HCT116 (cell line): ENCODE data around the gene TCF15. TPM values are rescaled to one million over a fixed set of nuclear protein-coding genes. Genes with fewer than 3 reads are reported as not detected.
"Not testable (repeated sequence)": the region's sequence is repeated elsewhere in the genome, so short reads cannot be mapped to it uniquely, and the experiment has no call there.

Source experiments
- ATAC-seq: fragments of 200-7000 bp; cut with Tn5 transposase; 2 replicates; pipeline ENCODE4 v1.9.1; 2020; ENCODE audit warnings: mild to moderate bottlenecking, moderate library complexity
- BruUV-seq: library from RNA; stranded (reverse); fragments of 400-500 nt; replicated peaks from 2 replicates; lab custom pipeline; 2021; lab: Mats Ljungman, UMichigan
- CTCF ChIA-PET: fragments of 300-600 bp; sonication (Branson Sonifier 250); formaldehyde crosslinking; loops from one replicate; lab custom pipeline; 2021; ENCODE audit warnings: antibody characterized with exemption; lab: Charles Lee
- POLR2A ChIA-PET: fragments of 300-600, 350-600 bp; sonication (Branson Sonifier 250); formaldehyde crosslinking; loops from one replicate; lab custom pipeline; 2021; ENCODE audit warnings: antibody characterized with exemption; lab: Charles Lee
- RAD21 ChIA-PET, 2 experiments: fragments of 300-600 bp; sonication (Branson Sonifier 250); formaldehyde crosslinking; loops; one replicate each; lab custom pipeline; 2023; ENCODE audit warnings: low total read pairs in 2 of 2; ENCODE audit not compliant: uncharacterized antibody in 2 of 2, unreplicated experiment in 2 of 2, low non-redundant PET in 1 of 2; lab: Charles Lee
- DNase-seq: peaks from one replicate; pipeline ENCODE4 v3.0.0-alpha.2; 2010; ENCODE audit warnings: low read depth, low spot score
- H2AFZ ChIP-seq: fragments of 200-600 bp; shearing (Covaris generic), sonication (generic); 2 replicates; pipeline ENCODE4 v1.6.1; 2017; ENCODE audit warnings: low read depth, mixed run types, mixed read lengths, antibody characterized with exemption, low read length; ENCODE audit not compliant: poor library complexity, severe bottlenecking
- H3K27ac ChIP-seq: 2 replicates; pipeline ENCODE4 v1.5.1; 2012; ENCODE audit warnings: low read depth, low read length
- H3K27me3 ChIP-seq: fragments of 200-600 bp; sonication (generic); 2 replicates; pipeline ENCODE4 v1.6.1; 2016; ENCODE audit warnings: mixed run types, low read length, mixed read lengths; ENCODE audit not compliant: insufficient read depth
- H3K36me3 ChIP-seq, 2 experiments: fragments of 200-500 bp in 1 of 2; fragments of 200-600 bp in 1 of 2; sonication (Bioruptor generic) in 1 of 2; sonication (generic) in 1 of 2; 2 replicates each; pipeline versions ENCODE4 v1.5.1 to v1.6.1; 2014 to 2016; ENCODE audit warnings: low read length in 2 of 2, inconsistent platforms in 1 of 2, mixed read lengths in 1 of 2, mixed run types in 1 of 2; ENCODE audit not compliant: insufficient read depth in 2 of 2, control insufficient read depth in 1 of 2
- H3K4me1 ChIP-seq, 2 experiments: fragments of 200-600 bp in 1 of 2; sonication (generic) in 1 of 2; 2 replicates each; pipeline versions ENCODE4 v1.5.1 to v1.6.1; 2012 to 2017; ENCODE audit warnings: low read length in 2 of 2, inconsistent platforms in 1 of 2, mild to moderate bottlenecking in 1 of 2, mixed read lengths in 1 of 2, mixed run types in 1 of 2, moderate library complexity in 1 of 2; ENCODE audit not compliant: insufficient read depth in 2 of 2, control insufficient read depth in 1 of 2
- H3K4me2 ChIP-seq: fragments of 200-600 bp; sonication (generic); 2 replicates; pipeline ENCODE4 v1.6.1; 2017; ENCODE audit warnings: mixed run types, low read length, mixed read lengths
- H3K4me3 ChIP-seq, 2 experiments: fragments of 200-600 bp in 1 of 2; sonication (generic) in 1 of 2; replicated peaks in 1 of 2; 2 replicates each; pipeline ENCODE4 v1.5.1; 2011 to 2016; ENCODE audit warnings: low read length in 2 of 2, control low read depth in 1 of 2, low read depth in 1 of 2, mild to moderate bottlenecking in 1 of 2, mixed read lengths in 1 of 2, mixed run types in 1 of 2
- H3K79me2 ChIP-seq: fragments of 200-600 bp; sonication (generic); 2 replicates; pipeline ENCODE4 v1.6.1; 2017; ENCODE audit warnings: mild to moderate bottlenecking, mixed run types, low read length, moderate library complexity, mixed read lengths; ENCODE audit not compliant: insufficient read depth
- H3K9ac ChIP-seq: fragments of 200-600 bp; sonication (generic); 2 replicates; pipeline ENCODE4 v1.6.1; 2016; ENCODE audit warnings: low read length, mixed read lengths
- H3K9me2 ChIP-seq: fragments of 200-600 bp; sonication (generic), shearing (Covaris generic); 2 replicates; pipeline ENCODE4 v1.6.1; 2017; ENCODE audit warnings: mixed run types, mild to moderate bottlenecking, moderate library complexity; ENCODE audit not compliant: insufficient read depth
- H3K9me3 ChIP-seq, 2 experiments: fragments of 200-500 bp in 1 of 2; fragments of 200-600 bp in 1 of 2; sonication (Bioruptor generic) in 1 of 2; sonication (generic) in 1 of 2; 2 replicates each; pipeline ENCODE4 v1.6.1; 2014 to 2017; ENCODE audit warnings: low read length in 2 of 2, mixed read lengths in 2 of 2, inconsistent platforms in 1 of 2, low read depth in 1 of 2, mild to moderate bottlenecking in 1 of 2, mixed run types in 1 of 2, moderate library complexity in 1 of 2; ENCODE audit not compliant: control insufficient read depth in 1 of 2, insufficient read depth in 1 of 2
- H4K20me1 ChIP-seq: fragments of 200-600 bp; sonication (generic), shearing (Covaris generic); 2 replicates; pipeline ENCODE4 v1.6.1; 2017; ENCODE audit warnings: mixed run types, mild to moderate bottlenecking, moderate library complexity; ENCODE audit not compliant: insufficient read depth
- CEBPB ChIP-seq: IDR thresholded peaks from 2 replicates; pipeline ENCODE4 v1.6.1; 2012; ENCODE audit warnings: low read depth
- FOSL1 ChIP-seq: IDR thresholded peaks from 2 replicates; pipeline ENCODE4 v1.6.1; 2012; ENCODE audit warnings: low read depth
- POLR2A ChIP-seq: IDR thresholded peaks from 2 replicates; pipeline ENCODE4 v1.7.0; 2011; ENCODE audit warnings: borderline replicate concordance; ENCODE audit not compliant: insufficient read depth, insufficient read length; ENCODE audit errors: extremely low read depth
- intact Hi-C: fragments of 100-400 bp; cut with micrococcal nuclease; formaldehyde crosslinking; loops from 2 replicates; pipeline ENCODE4 v1.10.0; 2022
- total RNA-seq: library from RNA; stranded (reverse); gene quantifications from one replicate; pipeline ENCODE4 v1.2.1, GENCODE V29; 2021; ENCODE audit not compliant: unreplicated experiment
- TF ChIP-seq, protein P1 (sequence below): IDR thresholded peaks from 2 replicates; pipeline ENCODE4 v1.6.1; 2011; ENCODE audit warnings: mild to moderate bottlenecking, low read length, moderate library complexity; ENCODE audit not compliant: insufficient replicate concordance; ENCODE audit errors: extremely low read depth
- TF ChIP-seq, protein P2 (sequence below): IDR thresholded peaks from 2 replicates; pipeline ENCODE4 v1.6.1; 2012; ENCODE audit warnings: low read depth

TCF15 gene
- total RNA-seq, 1 experiment from 2014 or later = not detected

DNA sequence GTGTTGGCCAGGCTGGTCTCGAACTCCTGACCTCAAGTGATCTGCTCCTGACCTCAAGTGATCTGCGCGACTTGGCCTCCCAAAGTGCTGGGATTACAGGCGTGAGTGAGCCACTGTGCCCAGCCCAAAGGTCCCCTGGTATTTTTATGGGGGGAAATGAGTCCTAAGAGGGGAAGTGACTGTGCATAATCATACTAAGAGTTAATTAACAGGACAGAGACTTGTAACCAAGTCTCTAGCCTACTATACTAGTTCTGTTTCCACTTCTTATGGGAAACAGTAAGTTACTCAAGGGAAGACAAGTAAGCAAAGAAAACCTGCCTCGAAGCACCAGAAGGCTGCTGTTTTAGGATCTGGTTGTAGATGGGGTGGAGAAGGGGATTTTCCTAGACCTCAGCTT, 27.9 kb downstream of the TCF15 start (continued):
- TF ChIP-seq, protein P1, sequence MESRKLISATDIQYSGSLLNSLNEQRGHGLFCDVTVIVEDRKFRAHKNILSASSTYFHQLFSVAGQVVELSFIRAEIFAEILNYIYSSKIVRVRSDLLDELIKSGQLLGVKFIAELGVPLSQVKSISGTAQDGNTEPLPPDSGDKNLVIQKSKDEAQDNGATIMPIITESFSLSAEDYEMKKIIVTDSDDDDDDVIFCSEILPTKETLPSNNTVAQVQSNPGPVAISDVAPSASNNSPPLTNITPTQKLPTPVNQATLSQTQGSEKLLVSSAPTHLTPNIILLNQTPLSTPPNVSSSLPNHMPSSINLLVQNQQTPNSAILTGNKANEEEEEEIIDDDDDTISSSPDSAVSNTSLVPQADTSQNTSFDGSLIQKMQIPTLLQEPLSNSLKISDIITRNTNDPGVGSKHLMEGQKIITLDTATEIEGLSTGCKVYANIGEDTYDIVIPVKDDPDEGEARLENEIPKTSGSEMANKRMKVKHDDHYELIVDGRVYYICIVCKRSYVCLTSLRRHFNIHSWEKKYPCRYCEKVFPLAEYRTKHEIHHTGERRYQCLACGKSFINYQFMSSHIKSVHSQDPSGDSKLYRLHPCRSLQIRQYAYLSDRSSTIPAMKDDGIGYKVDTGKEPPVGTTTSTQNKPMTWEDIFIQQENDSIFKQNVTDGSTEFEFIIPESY = no peak
- TF ChIP-seq CEBPB = no peak
- TF ChIP-seq, protein P2, sequence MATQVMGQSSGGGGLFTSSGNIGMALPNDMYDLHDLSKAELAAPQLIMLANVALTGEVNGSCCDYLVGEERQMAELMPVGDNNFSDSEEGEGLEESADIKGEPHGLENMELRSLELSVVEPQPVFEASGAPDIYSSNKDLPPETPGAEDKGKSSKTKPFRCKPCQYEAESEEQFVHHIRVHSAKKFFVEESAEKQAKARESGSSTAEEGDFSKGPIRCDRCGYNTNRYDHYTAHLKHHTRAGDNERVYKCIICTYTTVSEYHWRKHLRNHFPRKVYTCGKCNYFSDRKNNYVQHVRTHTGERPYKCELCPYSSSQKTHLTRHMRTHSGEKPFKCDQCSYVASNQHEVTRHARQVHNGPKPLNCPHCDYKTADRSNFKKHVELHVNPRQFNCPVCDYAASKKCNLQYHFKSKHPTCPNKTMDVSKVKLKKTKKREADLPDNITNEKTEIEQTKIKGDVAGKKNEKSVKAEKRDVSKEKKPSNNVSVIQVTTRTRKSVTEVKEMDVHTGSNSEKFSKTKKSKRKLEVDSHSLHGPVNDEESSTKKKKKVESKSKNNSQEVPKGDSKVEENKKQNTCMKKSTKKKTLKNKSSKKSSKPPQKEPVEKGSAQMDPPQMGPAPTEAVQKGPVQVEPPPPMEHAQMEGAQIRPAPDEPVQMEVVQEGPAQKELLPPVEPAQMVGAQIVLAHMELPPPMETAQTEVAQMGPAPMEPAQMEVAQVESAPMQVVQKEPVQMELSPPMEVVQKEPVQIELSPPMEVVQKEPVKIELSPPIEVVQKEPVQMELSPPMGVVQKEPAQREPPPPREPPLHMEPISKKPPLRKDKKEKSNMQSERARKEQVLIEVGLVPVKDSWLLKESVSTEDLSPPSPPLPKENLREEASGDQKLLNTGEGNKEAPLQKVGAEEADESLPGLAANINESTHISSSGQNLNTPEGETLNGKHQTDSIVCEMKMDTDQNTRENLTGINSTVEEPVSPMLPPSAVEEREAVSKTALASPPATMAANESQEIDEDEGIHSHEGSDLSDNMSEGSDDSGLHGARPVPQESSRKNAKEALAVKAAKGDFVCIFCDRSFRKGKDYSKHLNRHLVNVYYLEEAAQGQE = no peak
- TF ChIP-seq POLR2A = no peak
- no peak for TF ChIP-seq FOSL1

DNA sequence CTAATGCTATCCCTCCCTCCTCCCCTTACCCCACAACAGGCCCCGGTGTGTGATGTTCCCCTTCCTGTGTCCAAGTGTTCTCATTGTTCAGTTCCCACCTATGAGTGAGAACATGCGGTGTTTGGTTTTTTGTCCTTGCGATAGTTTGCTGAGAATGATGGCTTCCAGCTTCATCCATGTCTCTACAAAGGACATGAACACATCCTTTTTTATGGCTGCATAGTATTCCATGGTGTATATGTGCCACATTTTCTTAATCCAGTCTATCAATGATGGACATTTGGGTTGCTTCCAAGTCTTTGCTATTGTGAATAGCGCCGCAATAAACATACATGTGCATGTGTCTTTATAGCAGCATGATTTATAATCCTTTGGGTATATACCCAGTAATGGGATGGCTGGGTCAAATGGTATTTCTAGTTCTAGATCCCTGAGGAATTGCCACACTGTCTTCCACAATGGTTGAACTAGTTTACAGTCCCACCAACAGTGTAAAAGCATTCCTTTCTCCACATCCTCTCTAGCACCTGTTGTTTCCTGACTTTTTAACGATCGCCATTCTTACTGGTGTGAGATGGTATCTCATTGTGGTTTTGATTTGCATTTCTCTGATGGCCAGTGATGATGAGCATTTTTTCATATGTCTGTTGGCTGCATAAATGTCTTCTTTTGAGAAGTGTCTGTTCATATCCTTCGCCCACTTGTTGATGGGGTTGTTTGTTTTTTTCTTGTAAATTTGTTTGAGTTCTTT, 31.0 kb downstream of the TCF15 start:
- CTCF ChIA-PET, ATAC-seq, POLR2A ChIA-PET, H3K27ac ChIP-seq, RAD21 ChIA-PET, H3K9me2 ChIP-seq, BruUV-seq, H3K27me3 ChIP-seq, intact Hi-C loops, H3K36me3 ChIP-seq, H3K9ac ChIP-seq, H4K20me1 ChIP-seq, H3K4me3 ChIP-seq, H3K79me2 ChIP-seq, H3K4me2 ChIP-seq, DNase-seq, H3K9me3 ChIP-seq, H2AFZ ChIP-seq: not testable (repeated sequence)
- peaks cover under 1 to 10% of the 10 kb centered on the region in 2 experiments; a peak in 3 of 4 replicates for H3K4me1 ChIP-seq
